Natural killer cell (primary cell): ENCODE data around the gene RAVER2. TPM values are rescaled to one million over a fixed set of nuclear protein-coding genes. Genes with fewer than 3 reads are reported as not detected.

Experiments
- ATAC-seq, 3 donors: fragments of 150-1000 bp in 2 of 3; fragments of 200-7000 bp in 1 of 3; cut with Tn5 transposase; 1 replicate in 1 of 3; 2 replicates in 2 of 3; pipeline ENCODE4 v1.10.0; 2021; ENCODE audit warnings: mild to moderate bottlenecking in 2 of 3, moderate library complexity in 2 of 3
- DNase-seq, 2 donors: peaks; one replicate each; pipeline versions ENCODE4 v3.0.0 to v3.0.0-alpha.2; 2013 to 2021; ENCODE audit warnings: mixed read lengths in 1 of 2
- H3K27ac ChIP-seq: one replicate; pipeline ENCODE4 v1.5.1; 2013; ENCODE audit warnings: mild to moderate bottlenecking, low read length
- H3K27me3 ChIP-seq: one replicate; pipeline ENCODE4 v1.6.1; 2013; ENCODE audit warnings: low read length; ENCODE audit not compliant: control insufficient read depth, insufficient read depth
- H3K36me3 ChIP-seq: one replicate; pipeline ENCODE4 v1.6.1; 2013; ENCODE audit warnings: low read length; ENCODE audit not compliant: control insufficient read depth, insufficient read depth
- H3K4me1 ChIP-seq: one replicate; pipeline ENCODE4 v1.6.1; 2013; ENCODE audit warnings: low read length; ENCODE audit not compliant: control insufficient read depth, insufficient read depth
- H3K4me3 ChIP-seq: one replicate; pipeline ENCODE4 v1.5.1; 2013; ENCODE audit warnings: low read length
- H3K9me3 ChIP-seq: one replicate; pipeline ENCODE4 v1.6.1; 2013; ENCODE audit warnings: low read length; ENCODE audit not compliant: control insufficient read depth, insufficient read depth
- H3K27ac Mint-ChIP-seq, 2 donors: one replicate each; pipeline ENCODE4 v1.8.0; 2022; ENCODE audit warnings: mild to moderate bottlenecking in 2 of 2, mixed read lengths in 2 of 2, moderate library complexity in 1 of 2
- H3K27me3 Mint-ChIP-seq, 2 donors: one replicate each; pipeline ENCODE4 v1.8.0; 2022; ENCODE audit warnings: low read depth in 2 of 2, mixed read lengths in 2 of 2
- H3K36me3 Mint-ChIP-seq: one replicate; pipeline ENCODE4 v1.8.0; 2022; ENCODE audit warnings: mixed read lengths
- H3K4me1 Mint-ChIP-seq, 2 donors: one replicate each; pipeline ENCODE4 v1.8.0; 2022; ENCODE audit warnings: mixed read lengths in 2 of 2
- H3K4me3 Mint-ChIP-seq: one replicate; pipeline ENCODE4 v1.8.0; 2022; ENCODE audit warnings: mild to moderate bottlenecking, moderate library complexity, mixed read lengths
- H3K9me3 Mint-ChIP-seq, 2 donors: one replicate each; pipeline ENCODE4 v1.8.0; 2022; ENCODE audit warnings: mixed read lengths in 2 of 2
- WGBS: methylation state at CpG from one replicate; pipeline ENCODE4 v1.1.7; 2013; ENCODE audit warnings: missing lambda C conversion rate; ENCODE audit not compliant: insufficient coverage; 5-methylcytosine and 5-hydroxymethylcytosine counted together
- intact Hi-C: fragments of 100-400 bp; cut with micrococcal nuclease; formaldehyde crosslinking; loops from one replicate; pipeline ENCODE4 v1.14.2; 2022
- total RNA-seq, 4 donors: library from RNA; stranded (reverse); fragments of 120-200 nt in 1 of 4; gene quantifications; one replicate each; pipeline versions ENCODE4 v1.2.3 to v1.2.4, GENCODE V29; 2013 to 2022
- TF ChIP-seq, protein P1 (sequence below): fragments of 200-600 bp; IDR thresholded peaks from one replicate; pipeline ENCODE4 v1.8.0; 2022; ENCODE audit warnings: antibody characterized with exemption

The RAVER2 gene
- total RNA-seq, 3 donors from 2014 or later (not counting 1 experiment from before 2014, with no cell fraction given) = 0.82 to 1.4 (median 1.2) TPM

- ATAC-seq = no peak
- peaks cover 8% of the 10 kb centered on the region for H3K9me3 ChIP-seq
- Mint-ChIP-seq H3K9me3 (no peaks in the 10 kb centered on the region), H3K27ac (no peak overlapping the region), H3K27me3 (no peaks in the 10 kb centered on the region), H3K4me1 (no peaks in the 10 kb centered on the region), H3K4me3 (no peak overlapping the region), H3K36me3 (no peaks in the 10 kb centered on the region)
- H3K27me3 ChIP-seq = no peaks in the 10 kb centered on the region
- TF ChIP-seq, protein P1, sequence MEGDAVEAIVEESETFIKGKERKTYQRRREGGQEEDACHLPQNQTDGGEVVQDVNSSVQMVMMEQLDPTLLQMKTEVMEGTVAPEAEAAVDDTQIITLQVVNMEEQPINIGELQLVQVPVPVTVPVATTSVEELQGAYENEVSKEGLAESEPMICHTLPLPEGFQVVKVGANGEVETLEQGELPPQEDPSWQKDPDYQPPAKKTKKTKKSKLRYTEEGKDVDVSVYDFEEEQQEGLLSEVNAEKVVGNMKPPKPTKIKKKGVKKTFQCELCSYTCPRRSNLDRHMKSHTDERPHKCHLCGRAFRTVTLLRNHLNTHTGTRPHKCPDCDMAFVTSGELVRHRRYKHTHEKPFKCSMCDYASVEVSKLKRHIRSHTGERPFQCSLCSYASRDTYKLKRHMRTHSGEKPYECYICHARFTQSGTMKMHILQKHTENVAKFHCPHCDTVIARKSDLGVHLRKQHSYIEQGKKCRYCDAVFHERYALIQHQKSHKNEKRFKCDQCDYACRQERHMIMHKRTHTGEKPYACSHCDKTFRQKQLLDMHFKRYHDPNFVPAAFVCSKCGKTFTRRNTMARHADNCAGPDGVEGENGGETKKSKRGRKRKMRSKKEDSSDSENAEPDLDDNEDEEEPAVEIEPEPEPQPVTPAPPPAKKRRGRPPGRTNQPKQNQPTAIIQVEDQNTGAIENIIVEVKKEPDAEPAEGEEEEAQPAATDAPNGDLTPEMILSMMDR = no peak
- DNase-seq = no peak
- WGBS = 93% methylated on average over 2 of the region's 2 CpGs
- no peaks in the 10 kb centered on the region for H3K36me3 ChIP-seq
- no peak overlapping the region for H3K27ac ChIP-seq
- H3K4me3 ChIP-seq = no peak overlapping the region
- intact Hi-C loops = no loop called here
- H3K4me1 ChIP-seq = no peaks in the 10 kb centered on the region
Observed at GRCh38 chr1:64790832-64791487, 46.1 kb downstream of the RAVER2 start.

DNA sequence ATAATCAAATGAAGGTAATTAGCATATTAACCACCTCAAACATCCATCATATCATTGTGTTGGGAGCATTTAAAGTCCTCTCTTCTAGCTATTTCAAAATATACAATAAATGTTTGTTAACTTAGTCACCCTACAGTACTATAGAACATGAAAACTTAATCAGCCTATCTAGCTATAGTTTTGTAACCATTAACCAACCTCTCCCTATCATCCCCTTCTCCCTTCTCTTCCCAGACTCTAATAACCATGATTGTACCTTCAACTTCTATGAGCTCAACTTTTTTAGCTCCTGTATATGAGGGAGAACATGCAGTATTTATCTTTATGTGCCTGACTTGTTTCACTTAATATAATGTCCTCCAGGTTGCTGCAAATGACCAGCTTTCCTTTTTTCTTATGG, 54.0 kb downstream of the RAVER2 start:
- Mint-ChIP-seq H3K27ac (no peak overlapping the region), H3K9me3 (no peaks in the 10 kb centered on the region), H3K27me3 (peaks cover 0 to 9% of the 10 kb centered on the region in 2 donors), H3K4me1 (no peaks in the 10 kb centered on the region), H3K4me3 (no peak overlapping the region), H3K36me3 (no peaks in the 10 kb centered on the region)
- Histone ChIP-seq H3K27ac (no peak overlapping the region), H3K27me3 (no peaks in the 10 kb centered on the region), H3K36me3 (no peaks in the 10 kb centered on the region), H3K4me1 (no peaks in the 10 kb centered on the region), H3K4me3 (no peak overlapping the region), H3K9me3 (no peaks in the 10 kb centered on the region)
- TF ChIP-seq, protein P1 = no peak
- ATAC-seq (no peak), DNase-seq (no peak)
- intact Hi-C loops = no loop called here

DNA sequence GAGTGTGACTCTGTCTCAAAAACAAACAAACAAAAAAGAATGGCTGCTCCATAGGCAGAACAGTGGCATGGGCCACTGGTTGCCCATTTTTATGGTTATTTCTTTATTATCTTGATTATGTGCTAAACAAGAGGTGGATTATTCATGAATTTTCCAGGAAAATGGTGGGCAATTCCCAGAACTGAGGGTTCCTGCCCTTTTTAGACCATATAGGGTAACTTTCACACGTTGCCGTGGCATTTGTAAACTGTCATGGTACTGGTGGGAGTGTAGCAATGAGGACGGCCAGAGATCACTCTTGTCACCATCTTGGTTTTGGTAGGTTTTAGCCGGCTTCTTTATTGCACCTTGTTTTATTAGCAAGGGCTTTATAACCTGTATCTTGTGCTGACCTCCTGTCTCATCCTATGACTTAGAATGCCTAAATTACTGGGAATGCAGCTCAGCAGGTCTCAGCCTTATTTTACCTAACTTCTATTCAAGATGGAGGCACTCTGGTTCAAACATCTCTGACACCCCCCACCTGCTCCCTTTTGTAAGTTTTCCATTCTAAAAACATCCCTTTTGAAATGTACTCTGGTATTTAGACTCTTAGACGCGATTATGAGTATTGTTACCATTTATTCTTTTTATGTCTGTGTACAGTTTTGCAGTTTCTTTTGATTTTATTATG, 57.1 kb downstream of the RAVER2 start:
- Histone ChIP-seq H3K36me3 (no peaks in the 10 kb centered on the region), H3K4me1 (no peaks in the 10 kb centered on the region), H3K27me3 (no peaks in the 10 kb centered on the region), H3K27ac (no peak overlapping the region), H3K9me3 (no peaks in the 10 kb centered on the region), H3K4me3 (no peak overlapping the region)
- Mint-ChIP-seq H3K27ac (no peak overlapping the region), H3K27me3 (peaks cover 0 to 9% of the 10 kb centered on the region in 2 donors), H3K9me3 (no peaks in the 10 kb centered on the region), H3K4me1 (no peaks in the 10 kb centered on the region), H3K4me3 (no peak overlapping the region), H3K36me3 (no peaks in the 10 kb centered on the region)
- intact Hi-C loops = no loop called here
- no peak for DNase-seq
- 97% methylated on average over 4 of the region's 6 CpGs for WGBS
- TF ChIP-seq, protein P1 = no peak
- no peak for ATAC-seq

DNA sequence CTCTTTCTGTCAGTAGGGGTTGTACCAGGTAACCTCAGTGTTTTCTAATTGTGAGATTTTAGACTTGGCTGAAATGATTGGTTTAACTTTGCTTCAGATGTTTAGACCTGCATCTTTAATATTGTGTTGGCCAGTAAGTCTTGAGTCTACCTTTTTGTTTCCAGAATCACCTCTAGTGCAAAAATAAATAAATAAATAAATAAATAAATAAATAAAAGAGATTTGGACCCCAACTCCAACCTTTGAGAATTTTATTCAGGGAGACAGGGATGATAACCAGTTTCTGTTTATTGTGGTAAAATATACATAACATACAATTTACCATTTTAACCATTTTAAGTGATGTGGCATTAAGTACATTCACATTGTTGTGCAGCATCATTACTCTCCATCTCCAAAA, 64.4 kb downstream of the RAVER2 start:
- TF ChIP-seq, protein P1 = no peak

More for the DNA sequence above, 64.4 kb downstream of the RAVER2 start:
- Histone ChIP-seq H3K27ac (no peak overlapping the region), H3K36me3 (no peaks in the 10 kb centered on the region), H3K4me1 (no peaks in the 10 kb centered on the region), H3K27me3 (no peaks in the 10 kb centered on the region), H3K9me3 (no peaks in the 10 kb centered on the region), H3K4me3 (no peak overlapping the region)
- ATAC-seq (no peak), DNase-seq (no peak)
- no peaks in the 10 kb centered on the region for H3K9me3 Mint-ChIP-seq
- no peak overlapping the region for H3K27ac Mint-ChIP-seq
- no peaks in the 10 kb centered on the region for H3K36me3 Mint-ChIP-seq
- no peaks in the 10 kb centered on the region for H3K4me1 Mint-ChIP-seq
- intact Hi-C loops = no loop called here
- no peak overlapping the region for H3K4me3 Mint-ChIP-seq
- no peaks in the 10 kb centered on the region for H3K27me3 Mint-ChIP-seq
